GM23338 (cell line): ENCODE measurements around the gene CYSLTR1.

Source experiments
- CREB1 ChIP-seq: fragments of 250-450 bp; sonication (Bioruptor Pico); IDR thresholded peaks from 2 replicates; pipeline ENCODE4 v1.5.0; 2020; ENCODE audit warnings: low read depth, mild to moderate bottlenecking, moderate library complexity
- CTCF ChIP-seq, 2 experiments: fragments of 200-600 bp in 1 of 2; sonication (generic) in 1 of 2; conservative IDR thresholded peaks; 2 replicates each; pipeline versions ENCODE4 v1.5.1 to v1.6.1; 2016 to 2017; ENCODE audit warnings: antibody characterized with exemption in 2 of 2, low read depth in 2 of 2, mild to moderate bottlenecking in 2 of 2, moderate library complexity in 1 of 2
- ETS1 ChIP-seq: IDR thresholded peaks from 2 replicates; pipeline ENCODE4 v1.6.1; 2016; ENCODE audit warnings: antibody characterized with exemption
- EZH2 ChIP-seq: fragments of 200-600 bp; sonication (generic); IDR thresholded peaks from one replicate; pipeline ENCODE4 v1.8.0; 2017; ENCODE audit warnings: antibody characterized with exemption, mild to moderate bottlenecking, low read depth; ENCODE audit not compliant: unreplicated experiment
- EZH2phosphoT487 ChIP-seq: fragments of 200-600 bp; sonication (generic); IDR thresholded peaks from one replicate; pipeline ENCODE4 v1.8.1; 2018; ENCODE audit warnings: antibody characterized with exemption; ENCODE audit not compliant: unreplicated experiment
- JUNB ChIP-seq: IDR thresholded peaks from one replicate; pipeline ENCODE4 v1.6.1; 2016; ENCODE audit warnings: antibody characterized with exemption; ENCODE audit not compliant: unreplicated experiment
- NANOG ChIP-seq: IDR thresholded peaks from 2 replicates; pipeline ENCODE4 v1.6.1; 2016; ENCODE audit warnings: antibody characterized with exemption, borderline replicate concordance
- POLR2AphosphoS5 ChIP-seq: IDR thresholded peaks from 2 replicates; pipeline ENCODE4 v1.6.1; 2016; ENCODE audit warnings: antibody characterized with exemption, low read depth
- ZNF114 ChIP-seq: fragments of 250-450 bp; sonication (Bioruptor Pico); IDR thresholded peaks from 2 replicates; pipeline ENCODE4 v1.5.0; 2020; ENCODE audit warnings: mild to moderate bottlenecking, moderate library complexity
- ZNF331 ChIP-seq: fragments of 250-450 bp; sonication (Bioruptor Pico); IDR thresholded peaks from 2 replicates; pipeline ENCODE4 v1.5.0; 2020; ENCODE audit warnings: low read depth, mild to moderate bottlenecking, moderate library complexity
- TF ChIP-seq, protein P1 (sequence below): IDR thresholded peaks from one replicate; pipeline ENCODE4 v1.6.1; 2018; ENCODE audit warnings: antibody characterized with exemption; ENCODE audit not compliant: unreplicated experiment
- TF ChIP-seq, protein P2 (sequence below): fragments of 250-450 bp; sonication (Bioruptor Pico); IDR thresholded peaks from 2 replicates; pipeline ENCODE4 v1.5.0; 2020; ENCODE audit warnings: mild to moderate bottlenecking, moderate library complexity

GRCh38 chrX:78330540-78330939, 3.1 kb upstream of the CYSLTR1 start:
- TF ChIP-seq CTCF (conservative IDR thresholded peaks at IDR 0.05; ENCODE audit: low read depth in 2 of 2), result no peak
- TF ChIP-seq, protein P1, sequence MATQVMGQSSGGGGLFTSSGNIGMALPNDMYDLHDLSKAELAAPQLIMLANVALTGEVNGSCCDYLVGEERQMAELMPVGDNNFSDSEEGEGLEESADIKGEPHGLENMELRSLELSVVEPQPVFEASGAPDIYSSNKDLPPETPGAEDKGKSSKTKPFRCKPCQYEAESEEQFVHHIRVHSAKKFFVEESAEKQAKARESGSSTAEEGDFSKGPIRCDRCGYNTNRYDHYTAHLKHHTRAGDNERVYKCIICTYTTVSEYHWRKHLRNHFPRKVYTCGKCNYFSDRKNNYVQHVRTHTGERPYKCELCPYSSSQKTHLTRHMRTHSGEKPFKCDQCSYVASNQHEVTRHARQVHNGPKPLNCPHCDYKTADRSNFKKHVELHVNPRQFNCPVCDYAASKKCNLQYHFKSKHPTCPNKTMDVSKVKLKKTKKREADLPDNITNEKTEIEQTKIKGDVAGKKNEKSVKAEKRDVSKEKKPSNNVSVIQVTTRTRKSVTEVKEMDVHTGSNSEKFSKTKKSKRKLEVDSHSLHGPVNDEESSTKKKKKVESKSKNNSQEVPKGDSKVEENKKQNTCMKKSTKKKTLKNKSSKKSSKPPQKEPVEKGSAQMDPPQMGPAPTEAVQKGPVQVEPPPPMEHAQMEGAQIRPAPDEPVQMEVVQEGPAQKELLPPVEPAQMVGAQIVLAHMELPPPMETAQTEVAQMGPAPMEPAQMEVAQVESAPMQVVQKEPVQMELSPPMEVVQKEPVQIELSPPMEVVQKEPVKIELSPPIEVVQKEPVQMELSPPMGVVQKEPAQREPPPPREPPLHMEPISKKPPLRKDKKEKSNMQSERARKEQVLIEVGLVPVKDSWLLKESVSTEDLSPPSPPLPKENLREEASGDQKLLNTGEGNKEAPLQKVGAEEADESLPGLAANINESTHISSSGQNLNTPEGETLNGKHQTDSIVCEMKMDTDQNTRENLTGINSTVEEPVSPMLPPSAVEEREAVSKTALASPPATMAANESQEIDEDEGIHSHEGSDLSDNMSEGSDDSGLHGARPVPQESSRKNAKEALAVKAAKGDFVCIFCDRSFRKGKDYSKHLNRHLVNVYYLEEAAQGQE, result no peak
- TF ChIP-seq POLR2AphosphoS5, result no peak
- no peak for TF ChIP-seq EZH2phosphoT487
- TF ChIP-seq EZH2, result no peak
- TF ChIP-seq CREB1 (CRISPR knock-in tag), result no peak
- TF ChIP-seq, protein P2, sequence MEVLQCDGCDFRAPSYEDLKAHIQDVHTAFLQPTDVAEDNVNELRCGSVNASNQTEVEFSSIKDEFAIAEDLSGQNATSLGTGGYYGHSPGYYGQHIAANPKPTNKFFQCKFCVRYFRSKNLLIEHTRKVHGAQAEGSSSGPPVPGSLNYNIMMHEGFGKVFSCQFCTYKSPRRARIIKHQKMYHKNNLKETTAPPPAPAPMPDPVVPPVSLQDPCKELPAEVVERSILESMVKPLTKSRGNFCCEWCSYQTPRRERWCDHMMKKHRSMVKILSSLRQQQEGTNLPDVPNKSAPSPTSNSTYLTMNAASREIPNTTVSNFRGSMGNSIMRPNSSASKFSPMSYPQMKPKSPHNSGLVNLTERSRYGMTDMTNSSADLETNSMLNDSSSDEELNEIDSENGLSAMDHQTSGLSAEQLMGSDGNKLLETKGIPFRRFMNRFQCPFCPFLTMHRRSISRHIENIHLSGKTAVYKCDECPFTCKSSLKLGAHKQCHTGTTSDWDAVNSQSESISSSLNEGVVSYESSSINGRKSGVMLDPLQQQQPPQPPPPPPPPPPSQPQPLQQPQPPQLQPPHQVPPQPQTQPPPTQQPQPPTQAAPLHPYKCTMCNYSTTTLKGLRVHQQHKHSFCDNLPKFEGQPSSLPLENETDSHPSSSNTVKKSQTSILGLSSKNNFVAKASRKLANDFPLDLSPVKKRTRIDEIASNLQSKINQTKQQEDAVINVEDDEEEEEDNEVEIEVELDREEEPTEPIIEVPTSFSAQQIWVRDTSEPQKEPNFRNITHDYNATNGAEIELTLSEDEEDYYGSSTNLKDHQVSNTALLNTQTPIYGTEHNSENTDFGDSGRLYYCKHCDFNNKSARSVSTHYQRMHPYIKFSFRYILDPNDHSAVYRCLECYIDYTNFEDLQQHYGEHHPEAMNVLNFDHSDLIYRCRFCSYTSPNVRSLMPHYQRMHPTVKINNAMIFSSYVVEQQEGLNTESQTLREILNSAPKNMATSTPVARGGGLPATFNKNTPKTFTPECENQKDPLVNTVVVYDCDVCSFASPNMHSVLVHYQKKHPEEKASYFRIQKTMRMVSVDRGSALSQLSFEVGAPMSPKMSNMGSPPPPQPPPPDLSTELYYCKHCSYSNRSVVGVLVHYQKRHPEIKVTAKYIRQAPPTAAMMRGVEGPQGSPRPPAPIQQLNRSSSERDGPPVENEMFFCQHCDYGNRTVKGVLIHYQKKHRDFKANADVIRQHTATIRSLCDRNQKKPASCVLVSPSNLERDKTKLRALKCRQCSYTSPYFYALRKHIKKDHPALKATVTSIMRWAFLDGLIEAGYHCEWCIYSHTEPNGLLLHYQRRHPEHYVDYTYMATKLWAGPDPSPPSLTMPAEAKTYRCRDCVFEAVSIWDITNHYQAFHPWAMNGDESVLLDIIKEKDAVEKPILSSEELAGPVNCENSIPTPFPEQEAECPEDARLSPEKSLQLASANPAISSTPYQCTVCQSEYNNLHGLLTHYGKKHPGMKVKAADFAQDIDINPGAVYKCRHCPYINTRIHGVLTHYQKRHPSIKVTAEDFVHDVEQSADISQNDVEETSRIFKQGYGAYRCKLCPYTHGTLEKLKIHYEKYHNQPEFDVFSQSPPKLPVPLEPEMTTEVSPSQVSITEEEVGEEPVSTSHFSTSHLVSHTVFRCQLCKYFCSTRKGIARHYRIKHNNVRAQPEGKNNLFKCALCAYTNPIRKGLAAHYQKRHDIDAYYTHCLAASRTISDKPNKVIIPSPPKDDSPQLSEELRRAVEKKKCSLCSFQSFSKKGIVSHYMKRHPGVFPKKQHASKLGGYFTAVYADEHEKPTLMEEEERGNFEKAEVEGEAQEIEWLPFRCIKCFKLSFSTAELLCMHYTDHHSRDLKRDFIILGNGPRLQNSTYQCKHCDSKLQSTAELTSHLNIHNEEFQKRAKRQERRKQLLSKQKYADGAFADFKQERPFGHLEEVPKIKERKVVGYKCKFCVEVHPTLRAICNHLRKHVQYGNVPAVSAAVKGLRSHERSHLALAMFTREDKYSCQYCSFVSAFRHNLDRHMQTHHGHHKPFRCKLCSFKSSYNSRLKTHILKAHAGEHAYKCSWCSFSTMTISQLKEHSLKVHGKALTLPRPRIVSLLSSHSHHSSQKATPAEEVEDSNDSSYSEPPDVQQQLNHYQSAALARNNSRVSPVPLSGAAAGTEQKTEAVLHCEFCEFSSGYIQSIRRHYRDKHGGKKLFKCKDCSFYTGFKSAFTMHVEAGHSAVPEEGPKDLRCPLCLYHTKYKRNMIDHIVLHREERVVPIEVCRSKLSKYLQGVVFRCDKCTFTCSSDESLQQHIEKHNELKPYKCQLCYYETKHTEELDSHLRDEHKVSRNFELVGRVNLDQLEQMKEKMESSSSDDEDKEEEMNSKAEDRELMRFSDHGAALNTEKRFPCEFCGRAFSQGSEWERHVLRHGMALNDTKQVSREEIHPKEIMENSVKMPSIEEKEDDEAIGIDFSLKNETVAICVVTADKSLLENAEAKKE (CRISPR knock-in tag), result no peak
- no peak for TF ChIP-seq ETS1
- TF ChIP-seq JUNB, result no peak
- TF ChIP-seq NANOG, result no peak
- no peak for TF ChIP-seq ZNF331
- TF ChIP-seq ZNF114 (CRISPR knock-in tag), result no peak
